ENCODE results near the gene SEMA6B. TPM values are rescaled to one million over a fixed set of nuclear protein-coding genes. Genes with fewer than 3 reads are reported as not detected.
"Not testable (repeated sequence)": the region's sequence is repeated elsewhere in the genome, so short reads cannot be mapped to it uniquely, and the experiment has no call there.

Gene SEMA6B
- total RNA-seq, 1 donor from 2014 or later, result 0.89 TPM

DNA sequence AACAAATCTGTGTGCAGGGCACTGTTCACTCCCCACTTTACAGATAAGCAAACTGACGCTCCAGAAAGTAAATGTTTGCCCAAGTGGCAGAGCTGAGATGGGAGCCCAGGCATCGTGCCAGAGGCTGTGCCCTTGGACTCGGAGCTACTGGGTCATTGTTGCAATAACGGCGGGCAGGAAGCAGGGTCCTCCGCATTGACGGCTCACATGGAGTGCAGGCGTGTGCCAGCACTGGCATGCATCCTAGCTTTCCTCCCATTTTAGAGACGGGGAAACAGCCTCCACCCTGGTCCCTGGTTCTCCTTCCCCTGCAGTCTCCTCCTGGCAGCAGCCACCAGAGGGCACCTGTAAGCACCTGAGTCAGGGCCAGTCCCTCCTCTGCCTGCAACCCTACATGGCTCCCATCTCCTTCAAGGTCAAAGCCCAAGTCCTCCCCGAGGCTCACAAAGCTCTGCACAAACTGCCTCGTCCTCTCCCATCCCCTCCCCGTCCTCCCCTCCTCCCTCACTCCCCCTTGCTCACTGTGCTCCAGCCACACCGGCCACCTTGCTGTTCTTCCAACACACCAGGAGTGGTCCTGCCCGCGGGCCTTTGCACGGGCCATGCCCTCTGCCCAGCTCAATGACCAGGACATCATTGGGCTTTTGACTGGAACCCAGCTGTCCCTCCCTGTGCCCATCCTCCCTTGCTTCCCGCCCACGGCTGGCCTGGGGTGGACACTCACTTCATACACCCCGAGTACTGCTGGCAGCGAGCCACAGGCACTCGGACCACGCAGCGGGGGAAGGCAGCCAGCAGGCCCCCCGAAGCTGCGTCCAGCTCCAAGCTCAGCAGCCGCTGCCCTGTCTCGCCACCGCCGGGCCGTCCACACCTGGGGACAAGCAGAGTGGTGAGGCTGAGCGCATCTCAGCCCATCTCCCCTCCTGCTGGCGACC, 11.9 kb downstream of the SEMA6B start:
- no peak for DNase-seq (ENCODE audit: low read depth)

DNA sequence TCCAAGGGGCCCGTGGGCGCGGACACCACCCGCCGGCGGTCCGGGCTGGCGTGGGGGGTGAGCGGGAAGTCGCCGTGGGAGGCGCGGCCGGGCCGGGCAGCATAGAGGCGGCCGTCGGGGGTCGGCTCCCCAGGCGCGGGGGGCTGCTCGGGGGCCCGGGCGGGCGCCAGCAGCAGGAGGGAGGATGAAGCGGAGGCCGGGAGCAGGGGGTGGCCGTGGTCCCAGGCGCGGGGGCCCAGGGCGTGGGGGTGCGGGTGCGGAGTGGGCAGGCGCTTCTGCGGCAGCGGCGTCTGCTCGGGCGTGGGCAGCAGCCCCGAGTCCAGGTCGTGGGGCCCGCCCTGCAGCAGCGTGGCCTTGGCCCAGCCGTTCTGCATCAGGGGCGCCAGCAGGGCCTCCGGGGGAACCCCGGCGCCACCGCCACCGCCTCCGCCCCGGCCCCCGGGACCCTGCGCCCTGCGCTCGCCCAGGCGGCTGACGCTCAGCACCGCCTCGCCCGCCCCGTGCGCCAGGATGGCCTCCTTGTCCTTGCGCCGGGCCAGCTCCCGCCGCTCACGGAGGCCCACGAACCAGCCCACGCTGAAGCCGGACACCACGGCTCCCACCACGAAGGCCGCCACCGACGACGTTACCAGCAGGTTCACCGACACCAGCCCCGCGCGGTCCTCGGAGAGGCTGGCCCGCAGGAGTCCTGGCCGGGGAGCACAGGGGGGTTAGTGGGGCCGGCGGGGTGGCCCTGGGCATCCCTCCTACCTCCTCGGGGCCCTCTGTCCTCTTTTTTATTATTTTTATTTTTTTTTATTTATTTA, 15.4 kb downstream of the SEMA6B start:
- no peak for DNase-seq (ENCODE audit: low read depth)

DNA sequence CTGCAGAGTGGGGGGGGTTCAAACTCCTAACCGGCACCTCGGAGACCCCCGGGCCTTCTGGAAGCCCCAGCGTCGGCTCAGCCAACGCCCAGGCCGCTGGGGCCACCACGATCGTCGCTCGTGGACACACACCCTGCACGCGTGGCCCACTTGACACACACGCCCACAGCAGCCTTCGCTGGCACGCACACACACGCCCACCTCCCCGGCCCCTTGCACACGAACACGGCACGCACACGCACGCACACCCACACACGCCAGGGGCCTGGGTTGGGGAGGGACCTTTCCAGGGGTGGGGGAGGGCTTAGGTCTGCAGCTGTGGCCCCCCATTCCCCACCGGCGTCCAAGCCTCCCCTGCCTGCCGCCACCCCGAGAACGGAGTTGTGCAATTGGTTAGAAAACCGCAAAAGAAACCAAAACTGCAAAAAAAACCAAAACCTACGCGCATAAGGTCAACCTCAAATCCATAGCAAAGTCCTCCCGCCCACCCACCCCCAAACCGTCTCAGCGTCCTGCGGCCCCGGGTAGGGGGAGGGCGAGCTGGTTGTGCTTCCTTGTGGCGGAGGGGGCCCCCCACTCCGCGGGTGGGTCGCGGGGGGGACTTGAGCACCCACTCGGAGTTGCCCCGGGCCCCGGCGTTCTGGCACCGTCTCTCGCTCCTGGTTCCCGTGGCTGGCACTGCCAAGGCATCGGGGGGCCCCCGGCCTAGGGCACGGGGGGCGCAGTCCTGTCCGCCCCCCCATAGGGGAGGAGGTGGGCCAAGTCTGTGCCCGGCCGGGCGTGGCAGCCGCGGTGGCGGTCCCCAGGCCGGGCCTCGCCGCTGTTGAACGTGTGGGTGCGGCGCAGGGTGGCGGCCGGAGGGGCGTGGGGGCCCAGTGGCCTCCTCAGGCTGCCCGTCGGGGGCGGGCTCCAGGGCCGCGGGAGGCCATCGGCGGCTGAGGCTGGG, 16.3 kb downstream of the SEMA6B start:
- no peak for DNase-seq (ENCODE audit: low read depth)

DNA sequence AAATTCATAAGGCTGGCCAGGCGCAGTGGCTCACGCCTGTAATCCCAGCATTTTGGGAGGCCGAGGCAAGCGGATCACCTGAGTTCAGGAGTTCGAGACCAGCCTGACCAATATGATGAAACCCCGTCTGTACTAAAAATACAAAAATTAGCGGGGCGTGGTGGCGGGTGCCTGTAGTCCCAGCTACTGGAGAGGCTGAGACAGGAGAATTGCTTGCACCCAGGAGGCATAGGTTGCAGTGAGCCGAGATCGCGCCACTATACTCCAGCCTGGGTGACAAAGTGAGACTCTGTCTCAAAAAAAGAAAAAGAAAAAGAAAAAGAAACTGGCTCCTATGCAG, 17.7 kb downstream of the SEMA6B start:
- DNase-seq (ENCODE audit: low read depth), result not testable (repeated sequence)

DNA sequence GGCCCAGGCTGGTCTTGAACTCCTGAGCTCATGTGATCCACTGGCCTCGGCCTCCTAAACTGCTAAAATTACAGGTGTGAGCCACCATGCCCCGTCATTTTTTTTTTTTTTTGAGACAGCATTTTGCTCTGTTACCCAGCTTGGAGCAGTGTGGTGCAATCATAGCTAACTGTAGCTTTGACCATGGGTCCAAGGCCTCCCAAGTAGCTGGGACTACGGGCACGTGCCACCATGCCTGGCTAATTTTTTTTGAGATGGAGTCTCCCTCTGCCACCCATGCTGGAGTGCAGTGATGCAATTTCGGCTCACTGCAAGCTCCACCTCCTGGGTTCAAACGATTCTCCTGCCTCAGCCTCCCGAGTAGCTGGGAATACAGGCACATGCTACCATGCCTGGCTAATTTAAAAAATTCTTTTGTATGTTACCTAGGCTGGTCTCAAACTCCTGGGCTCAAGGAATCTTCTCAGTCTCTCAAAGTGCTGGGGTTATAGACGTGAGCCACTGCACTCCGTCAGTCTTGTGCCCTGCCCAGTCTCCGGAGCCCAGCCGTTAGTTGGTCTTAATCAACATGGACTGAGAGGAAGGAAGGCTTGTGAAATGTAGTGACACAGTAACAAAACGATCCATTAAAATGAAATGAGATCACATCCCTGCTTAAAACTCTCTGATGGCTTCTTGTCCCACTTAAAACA, 18.2 kb downstream of the SEMA6B start:
- no peak for DNase-seq (ENCODE audit: low read depth)

DNA sequence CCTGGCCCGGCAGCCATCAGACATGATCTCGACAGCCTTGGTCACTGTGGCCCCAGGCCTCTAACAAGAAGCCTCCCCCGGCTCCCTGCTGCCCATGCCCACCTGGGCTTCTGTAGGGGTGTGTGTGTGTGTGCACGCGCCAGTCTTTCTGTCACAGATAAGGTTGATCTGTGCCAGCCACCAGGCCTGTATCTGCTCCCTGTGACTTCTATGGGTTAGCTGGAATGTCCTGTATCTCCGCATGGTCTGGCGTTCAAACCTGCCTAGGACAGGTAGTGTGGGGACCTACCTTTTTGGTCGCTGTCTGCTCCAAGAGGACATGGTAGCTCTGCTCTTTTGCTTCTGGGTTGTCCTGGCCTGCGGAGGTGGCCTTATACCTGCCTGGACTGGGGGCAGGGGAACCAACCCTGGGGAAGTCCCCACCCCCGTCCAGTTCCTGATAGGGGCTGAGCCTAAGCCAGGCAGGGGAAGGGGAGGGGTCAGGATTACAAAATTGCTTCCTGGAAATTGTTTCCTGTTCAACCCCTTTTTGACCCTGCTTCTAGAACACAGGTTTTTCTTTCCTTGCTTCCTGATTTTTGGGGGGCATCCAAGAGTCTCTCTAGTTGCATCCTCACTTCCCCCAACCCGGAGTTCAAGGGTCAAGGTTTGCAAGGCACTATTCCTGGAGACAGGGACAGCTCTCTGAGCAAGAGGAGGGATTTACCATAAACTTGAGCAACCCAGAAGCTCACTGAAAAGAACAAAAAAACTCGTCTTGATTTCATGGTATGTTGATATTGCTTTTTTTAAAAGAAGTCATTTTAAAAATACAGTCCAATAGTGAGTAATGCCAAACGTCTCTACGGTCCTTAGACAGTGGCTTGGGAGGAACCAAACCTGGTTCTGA, 19.5 kb downstream of the SEMA6B start, which contains the start of gene LRG1:
Gene LRG1 (minus strand): TSS at position 344 of the 889 bp plus-strand sequence. CDS start 23 bp downstream, at position 321.
- DNase-seq (ENCODE audit: low read depth), result peak; percentile 58

DNA sequence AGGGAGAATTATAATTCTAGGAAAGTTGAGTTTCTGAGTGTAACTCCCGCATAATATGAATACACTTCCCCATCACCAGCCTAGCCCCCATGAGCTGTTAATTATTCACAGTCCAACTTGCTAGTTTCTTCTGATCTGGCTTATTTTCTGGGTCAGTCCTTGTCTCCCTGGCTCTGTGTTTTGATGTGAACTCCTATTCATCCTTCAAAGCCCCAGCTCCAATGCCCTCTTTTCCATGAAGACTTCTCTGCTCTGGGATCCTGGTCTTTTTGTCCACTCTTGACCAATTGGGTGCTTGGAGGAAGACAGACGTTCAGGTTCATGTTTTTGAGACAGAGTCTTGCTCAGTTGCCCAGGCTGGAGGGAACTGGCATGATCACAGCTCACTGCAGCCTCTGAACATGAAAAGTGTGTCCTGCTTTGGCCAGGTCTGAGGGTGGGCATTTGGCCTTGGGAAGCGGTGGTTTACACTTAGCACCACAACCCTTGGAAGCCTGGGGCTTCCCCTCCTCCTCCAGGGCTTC, 20.3 kb downstream of the SEMA6B start:
- DNase-seq (ENCODE audit: low read depth), result no peak

DNA sequence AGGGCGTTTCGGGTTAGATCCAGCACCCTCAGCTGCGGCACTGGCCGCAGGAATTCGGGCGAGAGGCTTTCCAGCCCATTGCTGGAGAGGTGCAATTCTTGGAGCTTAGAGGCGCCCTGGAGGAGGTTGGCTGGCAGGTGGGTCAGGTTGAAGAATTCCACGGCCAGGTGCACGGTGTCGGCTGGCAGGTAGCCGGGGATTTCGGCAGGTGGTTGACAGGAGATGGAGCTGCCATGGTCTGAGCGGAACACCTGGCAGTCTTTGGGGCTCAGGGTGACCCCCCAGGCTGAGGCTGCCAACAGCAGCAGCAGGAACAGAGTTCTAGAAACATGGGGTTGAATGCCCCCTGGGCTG, 20.9 kb downstream of the SEMA6B start:
- DNase-seq (ENCODE audit: low read depth), result no peak

DNA sequence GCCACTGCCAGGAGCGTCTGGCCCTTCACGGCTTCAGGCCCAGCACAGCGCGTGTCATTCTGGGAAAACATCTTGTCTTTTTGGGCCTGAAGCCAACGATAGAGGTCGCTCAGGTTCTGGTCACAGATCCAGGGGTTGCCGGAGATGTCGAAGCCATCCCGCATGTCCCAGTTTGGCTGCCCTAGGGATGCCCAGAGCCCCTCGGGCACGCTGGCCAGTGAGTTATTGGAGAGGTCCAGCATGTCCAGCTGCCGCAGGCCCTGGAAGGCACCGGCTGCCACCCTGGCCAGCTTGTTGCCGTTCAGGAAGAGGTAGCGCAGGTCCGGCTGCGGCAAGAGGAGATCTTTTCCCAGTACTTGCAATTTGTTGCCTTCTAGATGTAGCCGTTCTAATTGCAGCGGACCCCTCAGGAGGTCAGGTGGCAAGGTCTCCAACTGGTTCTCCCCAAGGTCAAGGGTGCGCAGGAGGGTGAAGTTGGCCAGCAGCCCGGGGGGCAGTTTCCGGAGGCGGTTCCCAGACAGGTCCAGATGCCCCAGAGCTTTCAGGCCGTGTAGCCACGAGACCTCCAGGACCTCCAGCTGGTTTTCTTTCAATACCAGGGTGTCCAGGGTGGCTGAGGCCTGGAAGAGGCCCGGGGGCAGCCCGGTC, 21.4 kb downstream of the SEMA6B start:
- DNase-seq (ENCODE audit: low read depth), result no peak

DNA sequence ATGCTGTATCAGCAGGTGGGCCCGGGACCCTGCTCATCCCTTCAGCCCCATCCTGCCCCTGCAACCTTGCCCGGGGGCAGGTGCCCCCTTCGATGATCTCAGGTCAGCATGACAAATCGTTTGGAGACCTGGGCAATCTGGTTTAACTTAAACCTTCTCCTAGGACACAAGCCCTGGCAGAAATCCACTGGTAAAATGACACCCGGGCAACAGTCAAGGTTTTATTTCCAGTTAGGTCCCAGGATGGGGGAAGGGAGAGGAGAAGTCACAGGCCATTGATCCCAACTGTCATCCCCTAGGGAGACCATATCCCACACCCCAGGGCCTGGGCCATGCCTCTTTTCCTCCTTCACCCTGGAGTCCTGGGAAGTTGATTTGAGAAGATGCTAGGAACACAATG, 22.7 kb downstream of the SEMA6B start:
- no peak for DNase-seq (ENCODE audit: low read depth)

DNA sequence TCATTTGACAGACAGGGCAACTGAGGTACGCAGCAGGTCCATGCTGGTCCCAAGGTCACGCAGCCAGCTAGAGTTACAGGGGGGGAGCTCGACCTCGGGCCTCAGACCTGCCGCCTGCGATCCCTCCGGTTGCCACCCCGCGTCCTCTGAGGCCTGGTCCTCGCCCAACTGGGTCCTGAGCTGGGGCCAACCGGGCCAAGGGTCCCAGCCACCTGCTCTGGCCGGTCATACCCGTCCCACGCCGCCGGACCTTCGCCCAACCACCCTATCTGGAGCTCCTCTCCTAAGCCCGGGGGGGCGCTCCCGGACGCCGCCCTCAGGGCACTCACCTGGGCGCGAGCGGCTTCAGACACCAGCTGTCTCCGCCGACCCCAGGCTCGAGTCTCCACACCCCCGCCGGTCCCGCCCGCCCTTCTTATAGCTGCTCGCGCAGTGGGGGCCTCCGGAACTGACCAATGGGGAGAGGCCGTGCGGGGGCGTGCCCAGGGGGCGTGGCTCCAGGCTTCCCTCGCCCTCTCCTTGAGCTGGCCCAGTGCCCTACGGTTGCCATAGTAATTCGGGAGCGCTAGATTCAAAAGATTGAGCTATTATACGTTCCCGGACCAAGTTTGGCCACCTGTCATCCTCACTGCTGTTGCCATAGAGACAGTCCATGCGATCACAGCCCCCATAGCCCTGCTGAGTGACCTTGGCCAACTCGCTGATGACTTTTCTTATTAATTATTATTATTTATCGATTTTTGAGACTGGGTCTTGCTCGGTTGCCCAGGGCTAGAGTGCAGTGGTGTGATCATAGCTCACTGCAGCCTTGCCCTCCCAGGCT, 24.4 kb downstream of the SEMA6B start, which contains the start of gene PLIN5:
Gene PLIN5 (minus strand): TSS at position 389 of the 823 bp plus-strand sequence. CDS start 1,150 bp downstream, outside the sequence.
- peak; percentile 24 for DNase-seq (ENCODE audit: low read depth)

DNA sequence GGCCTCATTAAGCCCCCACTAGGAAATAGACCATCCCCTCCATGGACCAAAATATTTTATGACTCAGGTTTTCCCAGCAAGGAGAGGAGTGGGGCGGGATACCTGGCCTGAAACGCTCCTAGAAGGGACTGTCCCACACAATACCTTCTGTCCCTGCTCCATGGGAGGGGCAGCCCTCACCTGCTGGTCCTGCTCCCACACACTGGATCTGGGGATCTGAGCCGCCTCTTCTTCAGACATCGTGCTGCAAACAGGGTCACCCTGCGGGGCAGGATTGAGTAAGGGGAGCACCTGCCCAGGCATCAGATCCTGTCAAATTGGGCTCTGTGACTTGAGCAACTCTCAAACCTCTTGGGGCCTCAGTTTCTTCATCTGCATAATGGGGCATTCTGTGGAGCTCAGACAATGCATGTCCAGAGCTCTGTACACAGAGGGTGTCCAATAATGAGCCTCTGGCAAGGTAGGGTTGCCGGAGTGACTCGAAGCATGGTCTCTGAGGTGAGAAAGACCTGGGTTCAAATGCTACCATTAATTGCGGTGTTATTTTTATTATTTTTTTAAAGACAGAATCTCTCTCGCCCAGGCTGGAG, 25.6 kb downstream of the SEMA6B start:
- DNase-seq (ENCODE audit: low read depth), result no peak

DNA sequence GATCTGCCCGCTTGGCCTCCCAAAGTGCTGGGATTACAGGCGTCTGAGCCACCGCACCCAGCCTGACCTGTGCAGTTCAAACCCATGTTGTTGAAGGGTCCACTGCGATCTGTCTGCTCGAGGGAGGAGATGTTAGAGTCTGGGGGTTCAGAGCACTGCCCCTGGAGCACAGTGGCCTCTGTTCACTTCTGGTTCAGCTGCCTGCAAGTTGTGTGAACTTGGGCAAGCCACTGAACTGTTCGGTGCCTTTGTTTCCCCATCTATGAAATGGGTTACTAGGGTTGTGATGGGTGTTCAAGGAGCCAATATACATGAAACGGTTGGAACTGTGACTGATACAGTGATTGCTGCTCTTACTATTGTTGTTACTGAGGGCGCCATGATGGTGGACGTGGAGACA, 26.1 kb downstream of the SEMA6B start:
- DNase-seq (ENCODE audit: low read depth), result no peak

DNA sequence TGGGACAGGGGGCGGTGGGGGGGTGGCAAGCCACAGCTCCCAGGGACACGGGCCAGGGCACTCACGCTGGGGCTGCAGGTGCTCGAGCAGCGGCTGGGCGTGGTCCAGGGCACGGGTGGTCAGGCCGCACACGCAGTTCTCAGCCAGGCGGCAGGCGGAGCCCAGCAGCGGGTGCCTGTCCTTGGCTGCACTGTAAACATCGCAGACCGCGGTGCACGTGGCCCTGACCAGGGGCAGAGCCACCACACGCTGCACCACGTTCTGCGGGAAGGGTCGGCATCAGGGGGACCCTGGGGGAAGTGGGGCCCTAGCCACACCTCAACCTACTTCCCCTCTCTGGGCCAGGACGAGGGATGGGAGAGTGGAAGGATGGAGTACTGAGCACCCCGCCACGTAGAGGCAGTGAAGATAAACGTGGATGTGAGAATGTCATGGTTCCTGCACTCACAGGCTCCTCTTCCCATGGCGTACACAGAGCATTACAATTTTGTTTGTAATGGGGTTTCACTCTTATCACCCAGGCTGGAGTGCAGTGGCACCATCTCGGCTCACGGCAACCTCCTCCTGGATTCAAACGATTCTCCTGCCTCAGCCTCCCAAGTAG, 27.8 kb downstream of the SEMA6B start:
- DNase-seq (ENCODE audit: low read depth), result no peak

DNA sequence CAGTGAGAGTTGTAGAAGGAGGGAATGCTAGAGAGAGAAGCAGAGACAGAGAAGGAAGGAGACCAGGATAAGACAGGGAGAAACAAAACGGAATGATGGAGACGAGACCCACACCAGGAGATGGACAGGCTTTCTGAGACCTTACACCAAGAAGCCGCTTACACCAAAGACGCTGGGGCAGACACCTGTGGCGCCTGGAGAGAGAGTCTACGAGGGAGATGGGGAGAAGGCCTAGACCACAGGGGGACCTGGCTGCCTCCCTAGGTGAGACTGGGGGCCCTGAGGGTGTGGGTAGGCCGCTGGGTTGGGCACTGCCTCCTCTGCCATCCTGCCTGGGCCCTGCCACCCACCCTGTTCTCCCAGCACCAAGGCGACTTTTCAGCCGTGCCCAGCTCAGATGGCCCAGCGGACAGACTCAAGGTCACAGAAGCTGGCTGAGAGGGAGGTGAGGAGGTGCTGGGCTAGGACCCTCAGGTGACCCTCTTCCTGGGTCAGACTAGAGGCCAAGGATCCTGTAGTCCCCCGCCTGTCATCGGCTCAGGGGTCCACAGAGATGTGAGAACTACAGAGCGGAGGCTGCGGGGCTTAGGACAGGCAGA, 29.5 kb downstream of the SEMA6B start:
- DNase-seq (ENCODE audit: low read depth), result no peak

DNA sequence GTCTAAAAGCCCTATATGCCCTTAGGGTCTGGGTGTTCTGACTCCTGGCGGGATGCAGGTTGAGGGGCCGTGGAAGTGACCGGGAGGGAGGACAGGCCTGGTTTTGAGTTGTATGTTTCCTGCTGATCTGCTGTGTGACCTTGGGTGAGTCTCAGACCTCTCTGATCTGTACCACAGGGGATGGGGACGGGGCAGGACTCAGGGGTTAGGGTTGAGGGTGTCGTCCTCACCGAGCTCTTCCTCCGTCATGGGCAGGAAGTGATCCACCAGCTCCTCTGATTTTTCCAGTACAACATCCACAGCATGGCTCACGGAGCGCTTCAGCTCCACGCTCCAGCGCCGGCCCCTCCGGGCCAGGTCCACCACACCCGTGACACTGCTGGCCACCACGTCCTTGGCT, 30.6 kb downstream of the SEMA6B start:
- no peak for DNase-seq (ENCODE audit: low read depth)

DNA sequence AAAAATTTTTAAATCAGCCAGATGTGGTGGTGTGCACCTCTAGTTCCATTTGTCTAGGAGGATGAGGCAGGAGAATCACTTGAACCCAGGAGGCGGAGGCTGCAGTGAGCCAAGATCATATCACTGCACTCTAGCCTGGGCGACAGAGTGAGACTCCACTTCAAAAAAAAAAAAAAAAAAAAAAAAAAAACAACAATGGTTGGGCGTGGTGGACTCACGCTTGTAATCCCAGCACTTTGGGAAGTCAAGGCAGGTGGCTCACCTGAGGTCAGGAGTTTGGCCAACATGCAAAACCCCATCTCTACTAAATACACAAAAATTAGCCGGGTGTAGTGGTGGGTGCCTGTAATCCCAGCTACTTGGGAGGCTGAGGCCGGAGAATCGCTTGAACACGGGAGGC, 32.1 kb downstream of the SEMA6B start:
- not testable (repeated sequence) for DNase-seq (ENCODE audit: low read depth)
